NCI-H2029 treated with DMSO at 0.1 percent for 48 hours (cell line): Measurements from ENCODE around the gene TRPM3.
"Not testable (repeated sequence)": the region's sequence is repeated elsewhere in the genome, so short reads cannot be mapped to it uniquely, and the experiment has no call there.

Experiments used
- DNase-seq: peaks from one replicate; lab custom pipeline; 2025; lab: John Stamatoyannopoulos, UW

Gene TRPM3

GRCh38 chr9:70995511-70995910 lies 125.9 kb downstream of the TRPM3 start:
- DNase-seq, result no peak

DNA sequence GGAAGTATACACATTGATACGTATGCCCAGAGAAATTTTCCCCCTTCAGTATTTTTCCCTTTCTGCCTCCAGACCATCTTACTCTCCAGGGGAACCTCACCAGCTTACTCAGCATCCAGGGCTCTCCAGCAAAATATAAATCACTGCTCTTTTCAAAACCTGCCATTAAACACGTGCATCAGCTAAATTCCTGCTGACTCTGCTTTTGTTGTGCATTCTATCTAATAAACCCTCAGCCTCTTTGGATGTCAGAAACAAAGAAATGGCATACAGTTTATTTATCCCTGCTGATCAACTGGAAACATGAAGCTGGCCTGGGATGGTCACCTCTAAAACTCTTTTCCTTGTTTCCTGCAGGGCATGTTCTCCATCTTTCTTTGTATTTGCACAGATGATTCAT lies 126.8 kb downstream of the TRPM3 start:
- no peak for DNase-seq

DNA sequence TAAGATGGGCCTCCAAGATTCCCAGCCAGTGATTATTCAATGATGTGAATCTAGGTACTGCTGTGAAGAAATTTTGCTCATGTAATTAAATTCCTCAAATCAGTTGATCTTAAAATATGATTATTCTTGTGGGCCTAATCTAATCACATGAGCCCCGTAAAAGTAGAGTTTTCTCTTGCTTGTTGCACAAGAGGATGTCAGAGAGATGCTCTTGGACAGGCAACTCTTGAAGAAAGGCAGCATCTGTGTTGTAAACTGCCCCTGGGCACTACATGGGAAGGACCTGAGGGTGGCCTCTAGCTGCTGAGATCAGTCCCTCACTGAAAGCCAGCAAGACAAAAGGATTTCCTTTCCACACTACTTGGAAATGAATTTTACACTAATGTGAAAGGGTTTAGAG lies 132.9 kb downstream of the TRPM3 start:
- no peak for DNase-seq

- DNase-seq, result no peak
These were observed 133.4 kb downstream of the TRPM3 start for GRCh38 chr9:70987986-70988385.

DNA sequence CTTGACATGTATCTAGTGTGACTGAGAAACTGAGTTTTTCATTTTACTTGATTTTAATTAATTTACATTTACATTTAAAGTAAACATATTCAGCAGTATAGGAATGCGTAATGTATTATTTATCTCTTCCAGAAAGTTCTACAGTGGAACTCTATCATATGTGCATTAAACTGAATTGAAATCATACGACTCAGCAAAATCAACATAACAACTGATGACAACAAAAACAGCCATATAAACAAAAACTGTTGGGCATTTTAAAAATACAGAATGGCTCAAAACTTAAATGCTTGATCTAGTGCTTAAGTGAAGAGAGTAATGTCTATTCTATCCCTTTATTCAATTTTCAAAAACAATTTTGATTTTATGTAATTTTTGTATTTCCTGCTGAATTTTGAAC lies 134.4 kb downstream of the TRPM3 start:
- no peak for DNase-seq

DNA sequence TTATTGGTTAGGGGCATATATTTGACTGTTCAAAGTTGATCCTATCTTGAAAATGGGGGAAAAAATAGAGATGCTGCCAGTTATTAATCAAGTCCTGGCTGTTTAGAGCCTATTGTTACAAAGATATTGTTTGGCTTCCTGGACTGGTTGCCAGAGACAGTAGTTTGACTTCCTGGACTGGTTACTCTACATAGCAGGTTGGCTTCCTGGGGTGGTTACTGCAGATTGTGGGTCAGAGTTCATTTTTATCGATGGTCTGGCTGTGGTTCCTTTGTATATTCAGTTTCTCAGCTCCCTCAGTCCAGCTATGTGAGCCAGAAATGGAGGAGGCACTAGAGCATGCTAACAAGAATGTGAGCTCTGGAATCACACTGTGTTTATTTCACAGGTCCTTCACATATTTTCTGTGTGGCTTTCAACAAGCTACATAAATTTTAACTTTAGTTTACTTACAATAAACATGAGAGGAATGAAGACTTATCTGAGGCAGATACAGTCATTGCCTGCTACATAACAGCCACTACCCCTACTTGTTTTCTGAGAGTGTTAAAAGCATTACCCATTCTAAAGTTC lies 137.6 kb downstream of the TRPM3 start:
- DNase-seq, result no peak

GRCh38 chr9:70981312-70981711 lies 140.1 kb downstream of the TRPM3 start:
- no peak for DNase-seq

GRCh38 chr9:70979966-70980365 lies 141.5 kb downstream of the TRPM3 start:
- DNase-seq, result no peak

DNA sequence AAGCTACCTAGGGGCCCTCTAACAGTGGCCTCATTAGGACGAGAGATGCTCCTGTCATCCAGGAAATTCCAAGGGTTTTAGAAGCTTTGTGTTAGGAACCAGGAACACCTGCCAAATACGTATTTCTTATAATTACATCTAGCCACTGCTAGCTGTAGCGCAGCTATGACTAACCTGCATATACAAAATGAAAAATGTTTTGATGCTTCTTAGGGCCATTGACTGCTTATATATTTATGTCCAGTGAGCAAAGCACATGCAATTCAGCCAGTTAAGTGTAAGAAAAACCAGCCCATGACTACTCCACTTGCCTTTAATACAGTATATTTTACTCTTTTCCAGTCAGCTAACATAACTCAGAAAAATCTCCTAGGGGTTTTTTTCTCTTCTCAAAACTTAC lies 143.3 kb downstream of the TRPM3 start:
- DNase-seq, result no peak

DNA sequence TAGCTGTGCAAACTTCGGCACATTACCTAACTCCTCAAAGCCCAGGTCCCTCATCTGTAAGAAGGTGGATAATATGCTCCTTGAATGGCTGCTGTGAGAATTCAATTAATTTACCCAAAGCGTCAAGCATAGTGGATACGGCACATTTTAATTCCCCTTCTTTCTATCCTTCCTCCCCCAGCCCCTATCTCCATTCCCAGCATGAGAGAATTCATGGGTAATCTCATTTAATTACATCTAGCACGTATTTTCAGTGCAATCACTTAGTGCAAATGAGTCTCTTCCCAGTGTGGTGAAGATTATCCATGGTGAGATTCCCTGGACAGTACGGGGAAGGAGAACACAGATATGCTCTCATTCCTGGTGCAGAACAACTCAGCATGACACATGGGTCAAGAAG lies 145.6 kb downstream of the TRPM3 start:
- DNase-seq, result no peak

GRCh38 chr9:70971723-70972122 lies 149.7 kb downstream of the TRPM3 start:
- DNase-seq, result no peak

GRCh38 chr9:70966380-70966779 lies 155.0 kb downstream of the TRPM3 start:
- DNase-seq, result not testable (repeated sequence)

- DNase-seq, result no peak
These were observed 156.6 kb downstream of the TRPM3 start for GRCh38 chr9:70964861-70965260.

- no peak for DNase-seq
These were observed 157.9 kb downstream of the TRPM3 start for GRCh38 chr9:70963554-70963953.

GRCh38 chr9:70962761-70963440 lies 158.5 kb downstream of the TRPM3 start:
- DNase-seq, result no peak

GRCh38 chr9:70959366-70959765 lies 162.1 kb downstream of the TRPM3 start:
- no peak for DNase-seq

DNA sequence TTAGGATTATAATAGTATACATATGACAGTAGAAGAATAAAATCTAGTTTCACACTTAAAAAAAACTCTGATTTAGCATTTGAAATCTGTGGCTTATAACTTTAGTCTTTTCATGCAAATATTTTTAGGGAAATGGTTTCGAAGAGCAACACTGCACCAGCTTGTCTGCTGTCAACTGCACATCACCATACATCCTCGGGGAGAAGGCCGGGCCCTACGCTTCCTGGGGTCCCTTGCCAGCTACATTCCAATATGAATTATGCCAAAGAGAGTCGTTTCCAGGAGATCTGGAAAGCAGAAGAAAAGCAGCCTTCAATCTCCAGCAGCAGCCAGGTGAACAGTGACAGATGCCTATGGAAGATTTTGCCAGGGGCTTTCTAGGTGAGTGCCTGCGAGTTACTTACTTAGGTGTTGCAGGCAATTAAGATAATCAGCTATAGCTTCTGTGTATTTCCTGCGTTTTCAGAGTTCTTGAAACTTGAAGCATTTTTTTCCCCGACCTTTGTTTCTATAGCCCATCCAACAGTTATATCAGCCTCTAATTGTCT lies 166.8 kb downstream of the TRPM3 start:
- no peak for DNase-seq

DNA sequence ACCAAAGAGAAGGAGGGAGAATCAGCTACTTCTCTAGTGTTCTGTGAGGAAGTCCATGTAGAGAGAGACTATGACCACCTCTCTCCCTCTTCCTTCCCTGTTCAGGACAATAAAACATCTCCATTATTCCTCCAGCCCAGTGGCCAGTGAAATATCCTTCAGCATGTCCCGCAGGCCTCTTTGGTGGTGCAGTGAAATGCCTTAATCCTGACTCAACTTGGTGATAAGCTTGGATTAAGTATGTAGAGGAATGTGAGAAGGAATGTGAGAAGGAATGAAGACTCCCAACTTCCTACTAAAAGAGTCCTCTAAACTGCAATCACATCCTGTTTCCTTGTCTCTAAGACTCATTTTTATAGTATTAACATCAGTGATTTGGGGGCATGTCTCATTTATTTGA lies 167.3 kb downstream of the TRPM3 start:
- DNase-seq, result no peak

GRCh38 chr9:70951749-70952727 lies 169.4 kb downstream of the TRPM3 start:
- DNase-seq, result no peak

DNA sequence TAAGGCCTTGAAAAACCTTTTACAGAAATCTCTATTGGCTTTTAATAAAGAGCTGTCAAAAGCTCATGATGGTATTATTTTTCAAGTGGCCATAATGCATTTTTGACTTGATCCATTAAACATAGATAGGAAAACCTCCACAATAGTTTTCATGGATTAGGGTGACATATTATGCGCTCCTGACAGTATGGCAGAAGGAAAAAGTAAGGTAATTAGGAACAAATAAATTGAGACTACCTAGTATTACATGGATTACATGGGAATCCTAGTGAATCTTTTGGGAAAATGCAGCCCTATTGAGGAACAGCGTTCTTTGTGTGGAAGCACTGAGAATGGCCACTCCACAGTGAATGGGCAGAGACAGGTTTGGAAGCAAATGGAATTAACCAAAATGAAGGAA lies 171.2 kb downstream of the TRPM3 start:
- DNase-seq, result no peak

DNA sequence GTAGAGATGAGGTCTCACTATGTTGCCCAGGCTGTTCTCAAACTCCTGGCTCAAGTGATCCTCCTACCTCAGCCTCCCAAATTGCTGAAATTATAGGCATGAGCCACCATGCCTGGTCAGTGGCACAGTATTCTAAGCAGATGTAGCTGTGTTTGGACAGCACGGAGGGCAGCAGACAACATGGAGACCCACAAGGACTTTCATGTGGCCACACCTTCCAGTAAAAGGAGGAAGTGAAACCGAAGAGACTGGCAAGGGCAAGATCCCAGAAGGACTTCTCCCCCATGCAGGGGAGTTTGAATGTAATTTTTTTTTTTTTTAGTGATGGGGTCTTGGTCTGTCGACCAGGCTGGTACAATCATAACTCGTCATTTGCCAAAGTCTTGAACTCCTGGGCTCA lies 172.2 kb downstream of the TRPM3 start:
- DNase-seq, result no peak

DNA sequence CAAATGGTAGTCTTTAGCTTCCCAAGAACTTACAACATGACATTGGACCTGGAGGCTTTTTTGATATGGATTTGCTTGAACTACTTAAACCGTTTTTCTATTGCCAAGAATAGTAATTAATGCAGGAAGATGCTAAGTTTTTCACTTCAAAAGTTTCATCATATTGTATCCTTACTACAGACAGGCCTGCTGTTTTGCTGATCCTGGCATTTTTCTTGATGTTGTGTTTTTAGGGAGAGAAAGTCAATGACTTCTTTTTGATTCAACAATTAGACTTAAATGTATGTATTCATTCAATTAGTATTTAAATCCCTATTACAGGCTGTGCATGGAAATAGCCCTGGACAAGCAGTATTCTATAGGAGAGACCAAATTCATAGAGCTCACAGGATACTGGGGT lies 172.7 kb downstream of the TRPM3 start:
- no peak for DNase-seq

DNA sequence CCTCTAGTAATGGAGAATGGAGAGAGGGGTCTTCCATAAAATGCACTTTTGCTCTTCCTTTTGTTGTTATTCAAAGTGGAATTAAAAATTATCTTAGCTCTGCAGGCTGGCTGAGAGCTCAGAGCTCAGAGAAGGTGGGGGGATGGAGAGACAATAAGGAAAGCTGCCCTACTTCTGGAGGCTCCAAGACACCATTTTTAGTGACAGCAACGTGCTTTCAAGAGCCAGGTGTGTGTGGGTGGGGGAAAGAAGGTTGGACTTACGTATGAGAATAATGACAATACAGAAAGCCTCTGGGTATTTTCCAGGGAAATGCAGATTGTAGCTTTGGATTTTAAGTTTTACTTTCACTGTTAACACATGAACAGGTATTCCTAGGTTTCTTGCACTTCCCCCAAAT lies 173.9 kb downstream of the TRPM3 start:
- no peak for DNase-seq
